Transverse colon (tissue), 4 donors: ENCODE data around the gene TAS1R3. TPM values are rescaled to one million over a fixed set of nuclear protein-coding genes. Genes with fewer than 3 reads are reported as not detected.
A peak's percentile ranks its signal among the peaks of the same experiment; 100 is the strongest.

Experiments used
- DNase-seq: peaks from one replicate; pipeline ENCODE4 v3.0.0-alpha.2; 2019
- H3K27ac ChIP-seq, 4 donors: fragments of 200-600 bp; sonication (generic); 2 replicates each; pipeline ENCODE4 v1.5.1; 2016 to 2018; ENCODE audit warnings: inconsistent platforms in 4 of 4
- H3K27me3 ChIP-seq: fragments of 200-600 bp; sonication (generic); 2 replicates; pipeline ENCODE4 v1.5.1; 2017; ENCODE audit warnings: inconsistent platforms
- H3K36me3 ChIP-seq, 4 donors: fragments of 200-600 bp; sonication (generic); 2 replicates each; pipeline ENCODE4 v1.5.1; 2017 to 2019; ENCODE audit warnings: inconsistent platforms in 4 of 4
- H3K4me1 ChIP-seq, 4 donors: fragments of 200-600 bp; sonication (generic); 2 replicates each; pipeline ENCODE4 v1.5.1; 2017 to 2020; ENCODE audit warnings: inconsistent platforms in 4 of 4
- H3K4me3 ChIP-seq, 4 donors: fragments of 200-600 bp; sonication (generic); 1 replicate in 1 of 4; 2 replicates in 3 of 4; pipeline versions ENCODE4 v1.5.1 to v1.6.1; 2017 to 2019; ENCODE audit warnings: inconsistent platforms in 4 of 4
- H3K9me3 ChIP-seq, 2 donors: fragments of 200-600 bp; sonication (generic); 2 replicates each; pipeline ENCODE4 v1.5.1; 2017 to 2019; ENCODE audit warnings: inconsistent platforms in 2 of 2
- CTCF ChIP-seq, 5 experiments: fragments of 200-600 bp in 3 of 5; fragments of 450-650 bp in 2 of 5; sonication (generic) in 3 of 5; IDR thresholded peaks; 1 replicate in 2 of 5; 2 replicates in 3 of 5; pipeline ENCODE4 v1.5.1; 2016 to 2017; ENCODE audit warnings: antibody characterized with exemption in 5 of 5, inconsistent platforms in 3 of 5, mild to moderate bottlenecking in 2 of 5, moderate library complexity in 1 of 5
- EP300 ChIP-seq: sonication (generic); formaldehyde crosslinking; IDR thresholded peaks from one replicate; pipeline ENCODE4 v1.6.1; 2017; ENCODE audit warnings: antibody characterized with exemption, low read depth
- POLR2A ChIP-seq: fragments of 450-650 bp; IDR thresholded peaks from one replicate; pipeline ENCODE4 v1.6.1; 2016; ENCODE audit warnings: antibody characterized with exemption, mild to moderate bottlenecking, moderate library complexity
- POLR2AphosphoS5 ChIP-seq, 3 donors: sonication (generic); formaldehyde crosslinking; IDR thresholded peaks; one replicate each; pipeline ENCODE4 v1.6.1; 2016; ENCODE audit warnings: antibody characterized with exemption in 3 of 3
- WGBS, 2 donors: methylation state at CpG; one replicate each; pipeline ENCODE4 v1.1.5; 2018; ENCODE audit warnings: low coverage in 1 of 2; 5-methylcytosine and 5-hydroxymethylcytosine counted together
- in situ Hi-C, 4 donors: fragments of 200-750 bp; cut with MboI; loops; one replicate each; pipeline versions ENCODE4 v1.15.0 to v1.15.1; 2017; ENCODE audit warnings: low sequenced_read_pairs in 3 of 4, low pct_ligation_motif_present in 1 of 4, low pct_unique_long_range_greater_than_20kb in 1 of 4
- intact Hi-C: fragments of 100-400 bp; cut with DNase I; formaldehyde crosslinking; loops from one replicate; pipeline ENCODE4 v1.15.1; 2023; ENCODE audit warnings: low total_unique reads
- total RNA-seq, 4 donors: library from RNA; depleted of rRNA; stranded (reverse); fragments of >200 nt; gene quantifications; one replicate each; pipeline ENCODE4 v1.1.0, GENCODE V29; 2016

The TAS1R3 gene
- total RNA-seq, 4 donors from 2014 or later = 0.40 to 2.0 (median 1.9) TPM; not detected in 1

GRCh38 chr1:1308756-1309250, 22.3 kb upstream of the TAS1R3 start:
- intact Hi-C loops = no loop called here

DNA sequence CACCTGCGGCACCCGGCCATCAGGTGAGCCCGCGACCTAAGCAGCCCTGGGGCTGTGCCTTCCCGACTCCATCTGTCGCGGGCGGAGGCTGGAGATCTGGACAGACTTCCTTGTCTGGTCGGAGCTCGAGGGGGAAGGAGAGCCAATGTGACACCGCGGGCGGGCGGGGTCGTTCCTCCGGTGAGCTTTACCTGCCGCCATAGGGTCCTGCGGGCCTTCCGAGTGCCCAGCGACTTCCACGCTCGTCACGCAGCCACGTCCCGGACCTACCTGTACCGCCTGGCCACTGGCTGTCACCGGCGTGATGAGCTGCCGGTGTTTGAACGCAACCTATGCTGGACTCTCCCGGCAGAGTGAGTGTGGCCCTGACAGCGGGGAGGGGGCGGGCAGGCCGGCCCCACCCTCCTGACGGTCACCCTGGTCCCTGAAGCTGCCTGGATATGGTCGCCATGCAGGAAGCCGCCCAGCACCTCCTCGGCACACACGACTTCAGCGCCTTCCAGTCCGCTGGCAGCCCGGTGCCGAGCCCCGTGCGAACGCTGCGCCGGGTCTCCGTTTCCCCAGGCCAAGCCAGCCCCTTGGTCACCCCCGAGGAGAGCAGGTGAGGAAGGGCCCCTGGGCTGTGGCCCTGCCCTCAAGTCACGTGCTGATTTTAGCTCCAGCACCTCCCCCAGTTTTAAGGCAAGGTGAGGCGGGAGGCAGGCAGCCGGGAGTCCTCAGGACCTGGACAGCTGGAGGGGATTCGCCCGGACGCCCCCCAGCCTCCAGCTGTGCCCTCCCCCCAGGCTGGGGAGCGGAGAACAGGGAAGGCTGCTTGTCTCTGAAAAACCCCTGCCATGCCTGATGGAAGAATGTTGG, 21.6 kb upstream of the TAS1R3 start:
- DNase-seq = peak; percentile 57
- Histone ChIP-seq H3K36me3 (peaks cover 0 to 18% (median 8%) of the 10 kb centered on the region in 4 donors), H3K27ac (peak overlapping the region; percentile 92 to 97 (median 96)), H3K9me3 (no peaks in the 10 kb centered on the region), H3K4me1 (peaks cover 27 to 43% (median 41%) of the 10 kb centered on the region in 4 donors), H3K27me3 (no peaks in the 10 kb centered on the region), H3K4me3 (peak overlapping the region; percentile 73 to 95 (median 88))
- intact Hi-C loops (no loop called here), in situ Hi-C loops (no loop called here)
- WGBS, 2 donors = 48% methylated on average over 11 of the region's 57 CpGs; no CpG with 5 or more reads in 1 of the 2 donors
- TF ChIP-seq POLR2AphosphoS5 (IDR thresholded peaks at IDR 0.05) (no peak), POLR2A (no peak), CTCF (IDR thresholded peaks at IDR 0.05) (no peak), EP300 (no peak)

More at GRCh38 chr1:1308756-1309250, 22.3 kb upstream of the TAS1R3 start:
- Histone ChIP-seq H3K27ac (peak overlapping the region; percentile 92 to 97 (median 96)), H3K27me3 (no peaks in the 10 kb centered on the region), H3K4me1 (peaks cover 32 to 50% (median 48%) of the 10 kb centered on the region in 4 donors), H3K4me3 (peak overlapping the region; percentile 73 to 95 (median 88)), H3K9me3 (no peaks in the 10 kb centered on the region), H3K36me3 (peaks cover 0 to 13% (median 5%) of the 10 kb centered on the region in 4 donors)
- DNase-seq = peak; percentile 43
- TF ChIP-seq POLR2A = no peak
- no peak for TF ChIP-seq POLR2AphosphoS5 (IDR thresholded peaks at IDR 0.05)
- TF ChIP-seq CTCF (IDR thresholded peaks at IDR 0.05) = no peak
- TF ChIP-seq EP300 = no peak
- in situ Hi-C loops = no loop called here
- WGBS, 2 donors = 0% methylated on average over 14 of the region's 66 CpGs; no CpG with 5 or more reads in 1 of the 2 donors

- peaks cover 24 to 38% (median 36%) of the 10 kb centered on the region in 4 donors for H3K4me1 ChIP-seq
- TF ChIP-seq POLR2AphosphoS5 (IDR thresholded peaks at IDR 0.05) (no peak), POLR2A (no peak)
- intact Hi-C loops (no loop called here), in situ Hi-C loops (no loop called here)
- DNase-seq = no peak
- peak overlapping the region in 3 of 4 donors; percentile 96 to 97 (median 96) for H3K27ac ChIP-seq
- no peaks in the 10 kb centered on the region for H3K27me3 ChIP-seq
- WGBS, 2 donors = 81% methylated on average over 3 of the region's 3 CpGs; no CpG with 5 or more reads in 1 of the 2 donors
- peaks cover 0 to 18% (median 8%) of the 10 kb centered on the region in 4 donors for H3K36me3 ChIP-seq
- no peak overlapping the region for H3K4me3 ChIP-seq
- H3K9me3 ChIP-seq = no peaks in the 10 kb centered on the region
These were observed 21.0 kb upstream of the TAS1R3 start for GRCh38 chr1:1310109-1310385.

DNA sequence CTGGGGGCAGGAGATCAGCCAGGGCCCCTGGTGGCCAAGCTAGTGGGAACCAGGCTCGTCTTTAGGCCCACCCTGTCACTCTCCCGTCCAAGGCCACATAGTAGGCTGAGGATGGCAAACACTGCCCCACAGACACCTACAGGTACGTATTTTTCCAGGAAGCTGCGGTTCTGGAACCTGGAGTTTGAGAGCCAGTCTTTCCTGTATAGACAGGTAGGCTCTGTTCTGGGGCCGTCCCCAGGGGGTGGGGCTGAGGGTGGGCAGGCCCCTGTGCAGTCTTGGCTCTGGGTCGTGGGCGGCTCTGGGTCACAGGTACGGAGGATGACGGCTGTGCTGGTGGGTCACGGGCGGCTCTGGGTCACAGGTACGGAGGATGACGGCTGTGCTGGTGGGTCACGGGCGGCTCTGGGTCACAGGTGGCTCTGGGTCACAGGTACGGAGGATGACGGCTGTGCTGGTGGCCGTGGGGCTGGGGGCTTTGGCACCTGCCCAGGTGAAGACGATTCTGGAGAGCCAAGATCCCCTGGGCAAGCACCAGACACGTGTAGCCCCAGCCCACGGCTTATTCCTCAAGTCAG, 20.5 kb upstream of the TAS1R3 start:
- Histone ChIP-seq H3K27ac (peak overlapping the region in 2 of 4 donors; percentile 96 to 97), H3K4me1 (peaks cover 19 to 32% (median 30%) of the 10 kb centered on the region in 4 donors), H3K9me3 (no peaks in the 10 kb centered on the region), H3K4me3 (no peak overlapping the region), H3K27me3 (no peaks in the 10 kb centered on the region), H3K36me3 (peaks cover 0 to 18% (median 8%) of the 10 kb centered on the region in 4 donors)
- 82% methylated on average over 19 of the region's 21 CpGs; no CpG with 5 or more reads in 1 of the 2 donors for WGBS, 2 donors
- DNase-seq = no peak
- in situ Hi-C loops = no loop called here
- intact Hi-C loops = no loop called here
- no peak for TF ChIP-seq POLR2AphosphoS5 (IDR thresholded peaks at IDR 0.05)
- TF ChIP-seq EP300 = no peak
- TF ChIP-seq CTCF (IDR thresholded peaks at IDR 0.05) = no peak
- no peak for TF ChIP-seq POLR2A
